PFSK-1 (cell line): ENCODE measurements around the gene THSD4.

Experiments used
- FOXP2 ChIP-seq: optimal IDR thresholded peaks from 2 replicates; pipeline ENCODE3; 2011; ENCODE audit warnings: borderline replicate concordance, control low read depth, inconsistent platforms; ENCODE audit not compliant: insufficient read depth; ENCODE audit errors: extremely low read length, extremely low read depth
- POLR2AphosphoS5 ChIP-seq: IDR thresholded peaks from 2 replicates; pipeline ENCODE4 v1.6.1; 2012; ENCODE audit warnings: low read depth, mild to moderate bottlenecking, control low read depth, low read length, moderate library complexity
- REST ChIP-seq, 2 experiments: IDR thresholded peaks; 2 replicates each; pipeline versions ENCODE4 v1.6.1 to v1.8.0; 2011 to 2012; ENCODE audit warnings: low read depth in 2 of 2, low read length in 2 of 2, control low read depth in 1 of 2, inconsistent platforms in 1 of 2, mild to moderate bottlenecking in 1 of 2, moderate library complexity in 1 of 2; ENCODE audit not compliant: insufficient read depth in 1 of 2
- SIN3A ChIP-seq: IDR thresholded peaks from 2 replicates; pipeline ENCODE4 v1.6.1; 2012; ENCODE audit warnings: mild to moderate bottlenecking, low read length, moderate library complexity, borderline replicate concordance; ENCODE audit not compliant: insufficient read depth
- TAF1 ChIP-seq: IDR thresholded peaks from 2 replicates; pipeline ENCODE4 v1.6.1; 2012; ENCODE audit warnings: low read length, control low read depth, borderline replicate concordance; ENCODE audit not compliant: insufficient read depth

THSD4 gene

GRCh38 chr15:71425388-71425787 lies 310.1 kb downstream of the THSD4 start:
- TF ChIP-seq TAF1 (no peak), FOXP2 (no peak), REST (IDR thresholded peaks at IDR 0.05; ENCODE audit: insufficient read depth in 1 of 2, low read depth in 2 of 2, low read length in 2 of 2) (no peak), POLR2AphosphoS5 (no peak), SIN3A (no peak)

- TF ChIP-seq SIN3A (no peak), POLR2AphosphoS5 (no peak), TAF1 (no peak), REST (IDR thresholded peaks at IDR 0.05; ENCODE audit: insufficient read depth in 1 of 2, low read depth in 2 of 2, low read length in 2 of 2) (no peak), FOXP2 (no peak)
Measured at GRCh38 chr15:71426792-71427191, 311.5 kb downstream of the THSD4 start.

GRCh38 chr15:71430782-71431181 lies 315.5 kb downstream of the THSD4 start:
- TF ChIP-seq TAF1 = no peak
- TF ChIP-seq REST (IDR thresholded peaks at IDR 0.05; ENCODE audit: insufficient read depth in 1 of 2, low read depth in 2 of 2, low read length in 2 of 2) = no peak
- no peak for TF ChIP-seq POLR2AphosphoS5
- no peak for TF ChIP-seq SIN3A

GRCh38 chr15:71431343-71432336 lies 316.4 kb downstream of the THSD4 start:
- TF ChIP-seq REST (IDR thresholded peaks at IDR 0.05; ENCODE audit: insufficient read depth in 1 of 2, low read depth in 2 of 2, low read length in 2 of 2) = no peak
- no peak for TF ChIP-seq FOXP2
- TF ChIP-seq POLR2AphosphoS5 = no peak
- no peak for TF ChIP-seq TAF1
- TF ChIP-seq SIN3A = no peak
